A673 (cell line): Measurements from ENCODE around the gene RPH3AL.

Experiments
- CTCF ChIP-seq: fragments of 300-800, 200-600 bp; sonication (generic); conservative IDR thresholded peaks from 2 replicates; pipeline ENCODE4 v1.5.1; 2017; ENCODE audit warnings: low read depth, mild to moderate bottlenecking, antibody characterized with exemption, low read length, moderate library complexity, mixed read lengths
- EZH2 ChIP-seq: fragments of 200-600 bp; sonication (generic); IDR thresholded peaks from 2 replicates; pipeline ENCODE4 v1.6.1; 2017; ENCODE audit warnings: borderline replicate concordance, low read depth, mild to moderate bottlenecking, mixed read lengths, antibody characterized with exemption, low read length; ENCODE audit not compliant: poor library complexity, severe bottlenecking

GRCh38 chr17:171871-172270, 180.7 kb downstream of the RPH3AL start:
- TF ChIP-seq EZH2 (no peak), CTCF (no peak)
